GM08714 (cell line): Measurements from ENCODE around the gene SH3GLB2.

Experiments used
- H3K4me3 ChIP-seq: fragments of 200-500 bp; sonication (Bioruptor generic); 2 replicates; pipeline ENCODE4 v1.5.1; 2014; ENCODE audit warnings: mild to moderate bottlenecking, low read length, inconsistent platforms
- ZNF274 ChIP-seq: IDR thresholded peaks from 2 replicates; pipeline ENCODE4 v1.6.1; 2012; ENCODE audit warnings: mild to moderate bottlenecking, low read depth, low read length

Gene SH3GLB2

DNA sequence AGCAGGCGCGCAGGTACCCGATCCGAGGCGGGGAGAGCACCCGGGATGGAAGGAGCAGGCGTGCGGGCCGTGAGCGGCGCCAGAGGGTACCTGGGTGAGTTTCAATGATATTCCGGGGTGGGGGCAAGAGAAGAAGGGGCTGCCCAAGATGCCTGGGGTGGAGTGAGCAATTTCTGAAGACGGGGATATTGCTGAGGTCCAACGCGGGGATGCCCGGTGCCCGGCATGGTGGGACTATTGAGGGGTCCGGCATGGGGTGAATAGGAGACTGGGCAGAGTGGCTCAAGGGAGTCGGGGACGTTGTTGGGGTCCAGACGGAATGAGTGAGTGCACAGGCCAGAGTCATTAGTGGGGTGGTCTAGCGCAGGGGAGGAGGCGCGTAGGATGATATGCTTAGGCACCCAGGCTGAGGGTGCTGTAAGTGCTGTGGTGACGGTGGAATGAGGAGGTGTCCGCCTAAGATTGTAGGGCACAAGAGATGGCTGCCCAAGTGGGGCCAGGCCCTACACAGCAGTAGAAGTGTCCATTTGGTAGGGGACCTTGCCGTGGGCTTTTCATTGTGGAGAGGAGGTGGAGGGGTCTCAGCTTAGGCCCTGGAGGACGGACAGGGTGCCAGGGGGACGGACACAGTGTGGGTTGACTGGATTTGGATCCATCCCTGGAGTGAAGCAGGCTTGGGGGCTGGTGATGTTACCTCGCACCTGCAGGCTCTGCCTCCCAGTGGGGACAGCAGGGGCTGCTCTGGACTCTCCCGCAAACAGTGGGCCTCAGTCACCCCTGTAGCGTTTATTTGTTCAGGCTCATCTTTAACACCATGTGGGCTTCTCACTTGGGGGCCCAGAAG is 9.0 kb upstream of the SH3GLB2 start:
- TF ChIP-seq ZNF274 = no peak
- H3K4me3 ChIP-seq = peak overlapping the region; percentile 84

DNA sequence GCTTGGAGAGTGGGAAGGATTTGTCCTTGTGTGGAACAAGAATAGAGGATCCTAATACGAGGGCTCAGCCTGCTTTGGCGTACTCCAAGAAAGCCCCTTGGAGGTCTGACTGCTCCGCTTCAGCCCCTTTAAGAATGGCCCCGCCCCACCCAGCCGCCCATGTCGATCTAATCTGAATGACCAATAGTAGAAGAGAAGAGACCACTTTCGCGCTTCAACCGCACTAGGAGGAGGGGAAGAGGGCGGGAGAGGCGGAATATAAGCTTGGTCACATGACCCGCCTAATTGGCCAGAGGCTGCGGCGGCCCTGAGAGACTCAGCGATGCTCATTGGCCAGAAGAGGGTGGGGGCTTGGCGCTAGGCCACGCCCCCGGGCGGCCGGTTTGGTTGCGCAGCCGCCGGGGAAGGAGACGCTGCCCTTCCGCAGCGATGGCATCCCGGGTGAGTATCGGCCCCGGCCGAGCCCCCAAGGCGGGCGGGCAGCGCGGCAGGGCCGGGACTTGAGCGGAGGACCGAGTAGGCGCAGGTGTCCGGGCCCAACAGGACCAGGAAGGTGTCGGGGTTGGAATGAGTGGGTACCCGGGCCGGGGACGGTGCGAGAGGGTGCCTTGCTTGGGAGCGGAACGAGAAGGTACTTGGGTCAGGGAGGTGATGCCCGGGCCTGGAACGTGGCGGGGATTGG is 8.3 kb upstream of the SH3GLB2 start, which contains the start of gene MIGA2:
TSS of gene MIGA2 (plus strand) at position 386 of the 682 bp plus-strand sequence. CDS start 3,969 bp downstream, outside the sequence.
- no peak for TF ChIP-seq ZNF274
- H3K4me3 ChIP-seq = peak within 1 kb of the TSS; percentile 84

DNA sequence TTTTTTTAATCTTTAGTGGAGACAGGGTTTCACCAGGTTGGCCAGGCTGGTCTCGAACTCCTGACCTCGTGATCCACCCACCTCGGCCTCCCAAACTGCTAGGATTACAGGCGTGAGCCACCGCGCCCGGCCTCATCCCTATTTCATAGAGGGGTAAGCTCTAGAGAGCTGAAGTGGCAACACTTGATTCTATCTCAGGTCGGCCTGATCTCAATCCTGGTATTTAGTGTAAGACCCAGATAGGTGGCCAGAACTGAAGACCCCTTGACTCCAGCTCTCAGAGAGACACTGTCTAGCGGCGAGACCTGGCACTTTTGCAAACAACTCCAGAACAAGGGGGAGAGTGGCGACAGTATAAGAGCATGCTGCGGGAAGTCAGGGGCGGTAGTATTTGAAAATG is 7.7 kb upstream of the SH3GLB2 start:
- peak overlapping the region; percentile 9; the same call in 1 of the 2 replicates for H3K4me3 ChIP-seq

DNA sequence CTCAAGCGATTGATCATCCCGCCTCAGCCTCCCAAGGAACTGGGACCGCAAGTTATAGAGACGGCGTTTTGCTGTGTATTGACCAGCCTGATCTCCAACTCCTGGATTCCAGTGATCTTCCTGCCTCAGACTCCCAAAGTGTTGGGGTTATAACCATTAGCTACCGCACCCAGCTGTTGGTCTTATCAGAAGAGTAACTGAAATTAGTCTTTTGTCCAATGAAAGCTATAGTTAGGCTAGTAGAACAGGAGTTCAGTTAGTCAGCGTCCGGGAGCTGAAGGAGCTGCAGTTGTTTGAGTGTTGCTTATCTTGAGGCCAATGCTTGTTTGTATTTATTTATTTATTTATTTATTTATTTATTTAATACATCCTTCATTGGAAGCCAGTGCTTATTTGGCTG is 5.1 kb upstream of the SH3GLB2 start:
- no peak overlapping the region for H3K4me3 ChIP-seq
- no peak for TF ChIP-seq ZNF274

DNA sequence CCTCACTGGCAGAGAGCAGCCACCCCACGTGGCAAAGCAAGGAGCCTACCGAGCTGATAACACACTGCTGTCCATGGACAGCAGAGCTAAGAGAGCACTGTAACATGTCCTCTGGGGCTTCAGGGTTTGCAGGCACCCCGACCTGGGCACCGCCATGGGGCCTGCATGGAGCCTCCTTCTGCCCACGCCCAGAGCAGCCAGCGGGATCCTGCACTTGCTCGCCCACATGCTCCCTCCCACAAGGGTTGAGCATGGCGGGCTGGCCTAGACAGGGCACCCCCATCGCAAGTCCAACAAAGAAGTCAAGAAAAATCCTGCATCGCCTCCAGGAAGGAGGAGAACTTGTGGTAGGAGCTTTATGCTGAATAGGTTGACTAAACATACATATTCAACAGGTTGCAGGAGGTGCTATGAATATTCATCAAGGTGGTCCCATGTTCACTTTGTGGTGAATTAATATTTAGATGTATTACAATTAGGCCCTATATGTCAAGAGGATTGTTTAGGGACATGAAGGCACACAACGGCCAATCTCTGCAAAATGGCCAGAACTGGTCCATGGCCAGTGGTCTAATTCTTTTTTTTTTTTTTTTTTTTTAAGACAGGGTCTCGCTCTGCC is 4.5 kb upstream of the SH3GLB2 start:
- H3K4me3 ChIP-seq = no peak overlapping the region
- no peak for TF ChIP-seq ZNF274

DNA sequence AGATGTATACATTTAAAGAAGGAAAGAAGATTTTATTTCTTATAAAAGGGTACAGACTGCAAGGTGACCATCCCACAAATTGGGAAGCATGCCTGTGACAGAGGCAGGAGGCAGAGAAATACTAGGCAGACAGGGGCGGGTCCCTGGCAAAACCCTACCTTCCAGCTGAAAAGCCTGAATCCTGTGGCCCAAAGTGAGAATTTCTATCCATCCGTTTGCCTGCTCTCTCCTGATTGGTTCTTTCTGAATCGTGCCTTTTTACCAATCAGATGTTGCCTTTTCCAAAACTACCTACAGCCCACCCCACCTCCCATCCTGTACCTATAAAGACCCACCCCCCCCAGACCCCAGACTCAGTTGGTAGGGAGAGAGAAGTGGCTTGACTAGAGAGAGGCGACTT is 3.4 kb upstream of the SH3GLB2 start:
- TF ChIP-seq ZNF274 = no peak
- no peak overlapping the region for H3K4me3 ChIP-seq

DNA sequence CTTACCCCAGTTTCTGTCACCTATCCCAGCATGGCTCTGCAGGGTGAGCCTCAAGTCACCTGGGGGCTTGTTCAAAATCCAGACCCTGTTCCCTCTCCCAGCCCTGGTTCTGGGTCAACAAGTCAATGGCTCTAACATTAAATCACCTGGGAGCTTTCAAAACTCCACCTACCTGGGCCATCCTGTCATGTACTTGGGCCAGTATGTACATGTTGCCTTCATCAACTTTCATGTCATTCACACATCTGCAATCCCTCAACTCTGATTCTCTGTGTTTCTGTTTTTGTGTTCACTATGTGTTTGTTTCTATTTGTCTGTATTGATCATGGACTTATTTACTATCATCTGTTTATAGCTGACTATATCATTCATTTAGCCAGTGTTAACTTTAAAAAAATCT is 2.1 kb upstream of the SH3GLB2 start:
- no peak overlapping the region for H3K4me3 ChIP-seq
- no peak for TF ChIP-seq ZNF274

DNA sequence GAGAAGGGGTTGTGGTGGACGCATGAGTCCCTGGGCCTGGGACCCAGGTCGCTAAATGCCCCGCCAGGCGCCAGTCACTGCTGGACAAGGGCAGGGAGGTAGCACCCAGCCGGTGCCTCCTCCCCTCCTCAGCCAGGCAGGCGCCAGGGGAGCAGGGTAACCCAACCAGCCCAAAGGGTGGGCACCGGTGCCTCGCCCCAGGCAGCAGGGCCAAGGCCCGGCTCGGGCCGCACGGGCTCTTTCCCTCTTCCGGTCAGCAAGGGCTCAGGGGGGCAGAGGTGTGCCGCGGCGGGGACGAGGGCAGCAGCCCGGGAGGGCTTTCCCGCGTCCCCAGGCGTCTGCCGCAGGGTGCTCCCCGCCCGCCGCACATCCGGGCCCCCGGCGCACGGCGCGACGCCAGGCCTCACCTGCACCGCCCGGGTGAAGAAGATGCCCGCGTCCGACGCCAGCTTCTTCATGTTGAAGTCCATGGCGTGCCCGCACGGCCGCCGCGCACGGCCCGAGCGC is 393 bp downstream of the SH3GLB2 start:
- H3K4me3 ChIP-seq = peak overlapping the region; percentile 65

DNA sequence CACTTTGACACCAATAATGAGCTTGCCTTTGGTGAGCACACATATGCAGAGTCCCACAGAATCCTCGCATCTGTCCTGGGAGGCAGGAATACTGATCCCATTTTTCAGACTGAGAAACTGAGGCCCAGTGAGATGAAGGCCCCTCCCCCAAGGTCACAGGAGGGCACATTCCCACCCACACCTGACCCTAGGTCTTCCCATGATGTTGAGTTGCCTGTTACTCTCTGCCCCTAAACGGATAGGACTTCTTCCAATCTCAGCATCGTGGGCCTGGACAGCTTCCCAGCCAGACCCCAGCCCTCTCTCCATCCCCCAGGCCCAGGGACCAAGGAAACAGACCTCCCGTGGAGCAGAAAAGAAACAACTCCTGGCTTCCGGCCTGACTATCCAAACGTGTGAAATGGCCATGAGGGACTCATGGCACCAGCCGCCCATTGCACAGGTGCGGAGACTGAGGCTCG is 877 bp downstream of the SH3GLB2 start:
- no peak for TF ChIP-seq ZNF274
- peak overlapping the region; percentile 65 for H3K4me3 ChIP-seq

More for the DNA sequence above, 393 bp downstream of the SH3GLB2 start:
- TF ChIP-seq ZNF274 = no peak

DNA sequence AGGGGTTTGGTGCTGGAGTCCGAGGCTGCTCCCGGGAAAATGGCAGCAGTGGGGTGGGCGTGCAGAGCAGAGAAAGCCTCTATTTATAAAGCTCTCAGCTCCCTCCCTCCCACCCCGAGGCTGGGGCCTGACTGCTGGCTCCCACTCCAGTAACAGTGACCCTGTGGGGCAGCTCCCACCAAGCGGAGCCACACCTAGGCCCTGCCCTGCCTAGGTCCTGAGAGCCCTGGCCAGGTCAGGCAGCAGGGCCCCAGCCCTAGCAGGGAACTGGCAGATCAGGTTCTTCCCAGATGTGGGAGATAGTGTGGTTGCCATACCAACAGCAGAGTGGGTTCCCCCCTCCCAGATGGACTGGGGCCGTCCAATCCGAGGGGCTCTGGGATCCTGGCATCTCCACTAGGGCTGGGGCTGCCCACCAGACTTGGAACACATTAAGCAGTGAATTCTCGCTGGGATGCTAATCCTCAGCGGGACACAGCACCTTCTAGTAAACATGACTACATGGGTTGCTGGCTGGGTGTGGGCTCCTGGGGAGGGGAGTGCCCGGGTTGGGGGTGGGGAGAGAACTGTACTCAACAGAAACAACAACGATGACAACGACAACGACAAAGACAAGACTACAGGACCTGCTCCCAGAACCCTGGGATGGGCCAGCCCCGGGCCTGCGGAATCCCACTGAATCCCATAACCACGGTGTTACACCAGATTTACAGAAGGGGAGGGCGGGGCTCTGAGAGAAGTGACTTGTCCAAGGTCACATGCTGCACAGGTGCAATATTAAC is 1.5 kb downstream of the SH3GLB2 start:
- TF ChIP-seq ZNF274 = no peak
- H3K4me3 ChIP-seq = peak overlapping the region; percentile 65; the same call in 1 of the 2 replicates

DNA sequence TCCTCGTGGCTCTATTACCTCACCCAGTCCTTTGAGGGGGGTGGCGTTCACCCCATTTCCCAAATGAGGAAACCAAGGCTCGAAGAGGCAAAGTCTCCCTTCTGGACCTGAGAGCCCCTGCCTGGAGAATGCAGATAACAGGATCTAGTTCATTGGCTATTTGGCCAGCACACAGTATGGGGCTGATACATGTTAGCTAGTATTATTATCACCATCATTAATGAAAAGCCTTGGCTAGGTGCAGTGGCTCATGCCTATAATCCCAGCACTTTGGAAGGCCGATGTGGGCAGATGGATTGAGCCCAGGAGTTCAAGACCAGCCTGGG is 4.3 kb downstream of the SH3GLB2 start:
- TF ChIP-seq ZNF274 = no peak
- no peak overlapping the region for H3K4me3 ChIP-seq

DNA sequence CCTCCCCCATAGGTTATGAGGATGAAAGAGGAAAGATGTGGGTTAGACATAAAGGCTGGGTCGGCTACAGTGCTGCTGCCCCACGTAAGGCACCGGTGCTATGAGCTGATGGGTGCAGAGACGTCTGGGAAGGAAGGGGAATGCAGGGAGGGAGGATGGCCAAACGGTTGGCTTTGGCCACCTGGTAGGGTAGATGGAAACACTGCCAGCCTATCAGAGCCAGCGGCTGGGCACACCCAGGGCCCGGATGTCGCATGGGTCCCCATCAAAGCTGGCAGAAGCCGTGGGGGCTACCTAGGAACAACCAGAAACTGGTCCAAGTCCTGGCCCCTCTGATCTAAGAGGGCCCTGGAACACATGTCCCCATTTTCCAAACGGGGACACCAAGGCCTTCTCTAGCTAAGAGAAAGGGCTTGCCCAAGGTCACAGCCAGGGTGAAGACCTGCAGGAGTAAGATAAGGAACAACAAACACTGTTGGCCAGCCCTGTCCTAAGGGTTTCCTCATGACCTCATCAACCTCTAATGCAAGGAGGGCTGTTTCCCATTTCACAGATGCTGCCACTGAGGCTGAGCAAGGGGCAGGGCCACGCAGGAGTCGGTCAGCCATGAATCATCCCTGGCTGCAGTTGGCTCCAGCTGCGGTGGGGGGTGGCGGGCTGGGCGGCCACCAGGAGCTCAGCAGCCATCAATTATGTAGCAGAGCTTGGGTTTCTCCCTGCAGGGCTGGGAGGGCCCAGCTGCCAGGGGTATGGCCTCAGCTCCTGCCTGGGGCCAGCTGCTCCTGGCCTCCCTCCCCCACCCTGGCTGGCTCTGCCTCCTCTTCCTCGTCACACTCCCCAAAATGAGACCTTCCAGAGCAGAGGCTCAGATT is 4.9 kb downstream of the SH3GLB2 start:
- H3K4me3 ChIP-seq = no peak overlapping the region
- no peak for TF ChIP-seq ZNF274

DNA sequence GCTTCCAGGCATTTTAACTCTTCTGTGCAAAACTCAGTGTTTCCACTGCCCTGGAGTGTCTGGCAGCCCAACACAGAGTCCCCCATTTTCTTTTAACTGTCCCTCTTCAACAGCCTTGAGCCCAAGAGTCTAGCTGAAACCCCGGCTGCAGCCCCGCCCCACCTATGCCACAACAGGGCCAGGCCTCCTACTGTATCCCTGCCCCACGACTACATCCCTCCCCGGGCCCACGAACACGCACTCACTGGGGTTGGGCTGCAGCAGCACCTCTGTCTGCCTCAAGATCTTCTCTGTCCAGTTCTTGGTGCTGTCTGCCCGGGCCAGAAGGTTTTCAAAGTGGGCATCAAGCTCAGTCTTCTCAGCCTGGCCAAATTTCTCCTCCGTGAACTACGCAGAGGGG is 6.1 kb downstream of the SH3GLB2 start:
- no peak for TF ChIP-seq ZNF274
- H3K4me3 ChIP-seq = no peak overlapping the region
